DOHH2 (cell line): ENCODE measurements around the gene CTSG.
"Not testable (repeated sequence)": the region's sequence is repeated elsewhere in the genome, so short reads cannot be mapped to it uniquely, and the experiment has no call there.

ENCODE experiments used
- H3F3A ChIP-seq: fragments of 200-600 bp; sonication (generic), shearing (Covaris generic); 2 replicates; pipeline ENCODE4 v1.6.0; 2016; ENCODE audit warnings: antibody characterized with exemption, mild to moderate bottlenecking; ENCODE audit not compliant: control insufficient read depth, insufficient read depth
- H3K27ac ChIP-seq: fragments of 200-600 bp; sonication (generic); 2 replicates; pipeline ENCODE4 v1.5.1; 2014; ENCODE audit warnings: low read depth, mild to moderate bottlenecking, low read length, moderate library complexity
- H3K27me3 ChIP-seq: fragments of 200-600 bp; sonication (generic); 2 replicates; pipeline ENCODE4 v1.6.1; 2014; ENCODE audit warnings: mild to moderate bottlenecking, low read length, mixed read lengths; ENCODE audit not compliant: control insufficient read depth
- H3K36me3 ChIP-seq: fragments of 200-600 bp; sonication (generic); 2 replicates; pipeline ENCODE4 v1.6.1; 2014; ENCODE audit warnings: mild to moderate bottlenecking, low read length, moderate library complexity, mixed read lengths; ENCODE audit not compliant: control insufficient read depth
- H3K4me1 ChIP-seq: fragments of 200-600 bp; sonication (generic); 2 replicates; pipeline ENCODE4 v1.6.1; 2014; ENCODE audit warnings: mild to moderate bottlenecking, low read length, mixed read lengths; ENCODE audit not compliant: control insufficient read depth
- H3K4me2 ChIP-seq: fragments of 200-600 bp; sonication (generic); 2 replicates; pipeline ENCODE4 v1.6.0; 2014; ENCODE audit warnings: mild to moderate bottlenecking, low read length, moderate library complexity
- H3K4me3 ChIP-seq: fragments of 200-600 bp; sonication (generic); 2 replicates; pipeline ENCODE4 v1.5.1; 2014; ENCODE audit warnings: mild to moderate bottlenecking, low read length, mixed read lengths
- H3K79me2 ChIP-seq: fragments of 200-600 bp; sonication (generic); 2 replicates; pipeline ENCODE4 v1.6.1; 2014; ENCODE audit warnings: mild to moderate bottlenecking, low read length, mixed read lengths; ENCODE audit not compliant: control insufficient read depth
- H3K9me2 ChIP-seq: fragments of 200-600 bp; sonication (generic); replicated peaks from 2 replicates; pipeline ENCODE4 v1.6.1; 2014; ENCODE audit warnings: mild to moderate bottlenecking, low read length, mixed read lengths; ENCODE audit not compliant: control insufficient read depth
- H3K9me3 ChIP-seq: fragments of 200-600 bp; sonication (generic); 2 replicates; pipeline ENCODE4 v1.6.1; 2014; ENCODE audit warnings: antibody characterized with exemption, low read length, mixed read lengths; ENCODE audit not compliant: control insufficient read depth, insufficient read depth
- H4K20me1 ChIP-seq: fragments of 200-600 bp; sonication (generic); 2 replicates; pipeline ENCODE4 v1.6.0; 2014; ENCODE audit warnings: low read depth, mild to moderate bottlenecking, antibody characterized with exemption, low read length, moderate library complexity; ENCODE audit not compliant: control insufficient read depth, insufficient read depth
- EZH2phosphoT487 ChIP-seq: fragments of 200-600 bp; sonication (generic); IDR thresholded peaks from 2 replicates; pipeline ENCODE4 v1.6.1; 2017; ENCODE audit warnings: borderline replicate concordance, mild to moderate bottlenecking, antibody characterized with exemption, low read length, moderate library complexity, mixed read lengths
- TF ChIP-seq, protein P1 (sequence below): fragments of 200-600 bp; sonication (generic); IDR thresholded peaks from one replicate; pipeline ENCODE4 v1.5.1; 2014; ENCODE audit warnings: antibody characterized with exemption, mild to moderate bottlenecking, low read depth, low read length; ENCODE audit not compliant: poor library complexity, severe bottlenecking

The CTSG gene

DNA sequence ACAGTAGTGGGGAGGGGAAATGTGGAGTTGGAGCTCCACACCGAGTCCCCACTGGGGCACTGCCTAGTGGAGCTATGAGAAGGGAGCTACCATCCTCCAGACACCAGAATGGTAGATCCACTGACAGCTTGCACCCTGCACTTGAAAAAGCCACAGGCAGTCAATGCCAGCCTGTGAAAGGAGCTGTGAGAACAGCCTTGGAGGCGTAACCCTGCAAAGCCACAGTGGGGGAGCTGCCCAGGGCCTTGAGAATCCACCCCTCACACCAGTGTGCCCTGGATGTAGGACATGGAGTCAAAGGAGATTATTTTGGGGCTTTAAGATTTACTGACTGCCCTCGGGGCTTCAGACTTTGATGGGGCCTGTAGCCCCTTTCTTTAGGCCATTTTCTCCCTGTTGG lies 12.5 kb downstream of the CTSG start:
- Histone ChIP-seq H3K4me3 (no peak overlapping the region), H3K4me1 (no peaks in the 10 kb centered on the region), H3K9me2 (no peaks in the 10 kb centered on the region), H3K27me3 (no peaks in the 10 kb centered on the region), H3K79me2 (no peaks in the 10 kb centered on the region), H4K20me1 (no peaks in the 10 kb centered on the region), H3K27ac (no peak overlapping the region), H3K9me3 (no peaks in the 10 kb centered on the region), H3K4me2 (no peak overlapping the region), H3F3A (no peaks in the 10 kb centered on the region), H3K36me3 (no peaks in the 10 kb centered on the region)
- TF ChIP-seq, protein P1, sequence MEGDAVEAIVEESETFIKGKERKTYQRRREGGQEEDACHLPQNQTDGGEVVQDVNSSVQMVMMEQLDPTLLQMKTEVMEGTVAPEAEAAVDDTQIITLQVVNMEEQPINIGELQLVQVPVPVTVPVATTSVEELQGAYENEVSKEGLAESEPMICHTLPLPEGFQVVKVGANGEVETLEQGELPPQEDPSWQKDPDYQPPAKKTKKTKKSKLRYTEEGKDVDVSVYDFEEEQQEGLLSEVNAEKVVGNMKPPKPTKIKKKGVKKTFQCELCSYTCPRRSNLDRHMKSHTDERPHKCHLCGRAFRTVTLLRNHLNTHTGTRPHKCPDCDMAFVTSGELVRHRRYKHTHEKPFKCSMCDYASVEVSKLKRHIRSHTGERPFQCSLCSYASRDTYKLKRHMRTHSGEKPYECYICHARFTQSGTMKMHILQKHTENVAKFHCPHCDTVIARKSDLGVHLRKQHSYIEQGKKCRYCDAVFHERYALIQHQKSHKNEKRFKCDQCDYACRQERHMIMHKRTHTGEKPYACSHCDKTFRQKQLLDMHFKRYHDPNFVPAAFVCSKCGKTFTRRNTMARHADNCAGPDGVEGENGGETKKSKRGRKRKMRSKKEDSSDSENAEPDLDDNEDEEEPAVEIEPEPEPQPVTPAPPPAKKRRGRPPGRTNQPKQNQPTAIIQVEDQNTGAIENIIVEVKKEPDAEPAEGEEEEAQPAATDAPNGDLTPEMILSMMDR = no peak
- no peak for TF ChIP-seq EZH2phosphoT487

GRCh38 chr14:24556756-24557155 lies 19.3 kb downstream of the CTSG start:
- H3K9me2 ChIP-seq = no peaks in the 10 kb centered on the region
- TF ChIP-seq, protein P1 = no peak
- TF ChIP-seq EZH2phosphoT487 = no peak
- no peaks in the 10 kb centered on the region for H3K27me3 ChIP-seq
- H3K4me1 ChIP-seq = no peaks in the 10 kb centered on the region
- H3K36me3 ChIP-seq = no peaks in the 10 kb centered on the region
- H4K20me1 ChIP-seq = no peaks in the 10 kb centered on the region
- H3K4me2 ChIP-seq = no peak overlapping the region
- no peaks in the 10 kb centered on the region for H3K9me3 ChIP-seq
- H3F3A ChIP-seq = no peaks in the 10 kb centered on the region
- H3K27ac ChIP-seq = no peak overlapping the region
- no peak overlapping the region for H3K4me3 ChIP-seq
- H3K79me2 ChIP-seq = no peaks in the 10 kb centered on the region

GRCh38 chr14:24549064-24549463 lies 27.0 kb downstream of the CTSG start:
- not testable (repeated sequence) for H3K4me3 ChIP-seq, H4K20me1 ChIP-seq, H3K9me3 ChIP-seq

DNA sequence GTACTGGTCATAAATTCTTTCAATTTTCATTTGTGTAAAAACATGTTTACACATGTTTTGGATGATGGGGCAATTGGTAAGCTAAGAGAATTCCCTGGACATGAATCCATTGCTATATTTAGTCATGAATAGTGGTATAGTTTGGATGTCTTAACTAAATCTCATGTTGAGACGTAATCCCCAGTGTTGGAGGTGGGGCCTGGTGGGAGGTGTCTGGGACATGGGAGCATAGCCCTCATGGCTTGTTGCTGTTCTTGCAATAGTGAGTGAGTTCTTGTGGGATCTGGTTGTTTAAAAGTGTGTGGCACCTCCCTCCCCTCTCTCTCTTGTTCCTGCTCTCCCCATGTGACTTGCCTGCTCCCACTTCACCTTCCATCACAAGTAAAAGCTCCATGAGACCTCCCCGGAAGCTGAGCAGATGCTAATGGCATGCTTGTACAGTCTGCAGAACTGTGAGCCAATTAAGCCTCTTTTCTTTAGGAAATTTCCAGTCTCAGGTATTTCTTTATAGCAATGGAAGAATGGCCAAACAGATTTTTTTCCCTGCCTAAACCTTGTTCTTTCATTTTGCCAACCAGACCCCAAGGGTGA lies 33.6 kb downstream of the CTSG start:
- Histone ChIP-seq H3K9me2 (no peaks in the 10 kb centered on the region), H3K27ac (no peak overlapping the region), H3F3A (no peaks in the 10 kb centered on the region), H3K4me1 (no peaks in the 10 kb centered on the region), H4K20me1 (no peaks in the 10 kb centered on the region), H3K4me3 (no peak overlapping the region), H3K36me3 (no peaks in the 10 kb centered on the region), H3K27me3 (no peaks in the 10 kb centered on the region), H3K4me2 (no peak overlapping the region), H3K79me2 (no peaks in the 10 kb centered on the region), H3K9me3 (no peaks in the 10 kb centered on the region)
- TF ChIP-seq, protein P1 = no peak
- TF ChIP-seq EZH2phosphoT487 = no peak

More at GRCh38 chr14:24549064-24549463, 27.0 kb downstream of the CTSG start:
- H3K27ac ChIP-seq, H3K36me3 ChIP-seq, H3K79me2 ChIP-seq, H3K4me1 ChIP-seq, H3K27me3 ChIP-seq, H3K9me2 ChIP-seq, H3K4me2 ChIP-seq, H3F3A ChIP-seq: not testable (repeated sequence)
